NCI-H446 treated with DMSO at 0.1 percent for 48 hours (cell line): ENCODE results near the gene CCDC127.
"Not testable (repeated sequence)": the region's sequence is repeated elsewhere in the genome, so short reads cannot be mapped to it uniquely, and the experiment has no call there.

Experiments
- DNase-seq: peaks from one replicate; lab custom pipeline; 2025; lab: John Stamatoyannopoulos, UW

Gene CCDC127

DNA sequence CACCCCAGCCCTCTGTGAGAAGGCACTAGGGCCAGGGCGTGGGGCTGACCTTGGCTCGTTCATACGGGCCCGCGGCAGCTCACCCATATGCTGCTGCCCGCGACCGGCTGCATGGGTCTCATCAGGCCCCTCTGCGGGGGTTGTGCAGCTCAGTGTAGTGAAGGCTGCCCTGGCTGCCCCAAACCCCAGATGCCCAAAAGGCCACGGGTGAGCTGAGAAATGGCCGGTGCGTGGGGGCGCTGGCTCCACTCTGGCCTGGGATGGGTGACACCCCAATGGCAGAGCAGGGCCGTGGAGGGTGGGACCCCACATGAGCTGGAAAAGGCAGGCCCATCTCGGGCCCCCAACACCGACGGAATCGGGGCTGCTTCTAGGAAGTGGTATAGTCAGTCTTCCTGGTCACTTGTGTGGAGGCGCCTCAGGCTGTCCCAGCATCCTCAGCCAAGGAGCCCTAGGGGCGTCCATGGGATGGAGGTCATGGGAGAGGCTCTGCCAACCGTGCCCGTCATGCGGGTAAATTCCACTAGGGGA, 46.1 kb downstream of the CCDC127 start:
- DNase-seq = no peak

DNA sequence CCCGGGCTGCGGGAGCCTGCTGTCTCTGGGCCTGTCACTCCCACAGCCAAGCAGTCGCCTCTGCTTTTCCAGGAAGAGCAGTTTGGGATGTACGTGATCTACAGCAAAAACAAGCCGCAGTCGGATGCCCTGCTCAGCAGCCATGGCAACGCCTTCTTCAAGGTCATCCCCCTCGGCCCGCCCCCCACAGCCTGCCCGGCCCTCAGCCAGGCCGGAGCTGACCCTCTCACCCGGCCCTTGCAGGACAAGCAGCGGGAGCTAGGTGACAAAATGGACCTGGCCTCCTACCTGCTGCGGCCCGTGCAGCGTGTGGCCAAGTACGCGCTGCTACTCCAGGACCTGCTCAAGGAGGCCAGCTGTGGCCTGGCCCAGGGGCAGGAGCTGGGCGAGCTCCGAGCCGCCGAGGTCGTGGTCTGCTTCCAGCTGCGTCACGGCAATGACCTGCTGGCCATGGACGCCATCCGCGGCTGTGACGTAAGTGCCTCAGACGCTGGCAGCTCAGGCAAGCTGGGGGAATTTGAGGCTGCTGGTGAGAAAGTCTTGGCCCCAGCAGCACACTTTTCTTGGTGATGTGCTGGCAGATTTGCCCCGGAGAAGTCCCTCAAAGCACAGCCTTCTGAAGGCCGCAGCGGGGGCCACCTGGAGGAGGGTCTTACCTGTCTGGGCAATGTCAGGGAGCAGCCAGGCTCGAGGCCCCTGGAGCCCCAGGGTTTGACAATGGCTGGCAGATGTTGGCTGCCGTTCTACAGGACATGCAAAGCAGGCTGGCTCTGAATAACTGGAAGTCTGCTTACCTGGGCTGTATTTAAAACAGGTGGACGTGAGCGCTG, 46.8 kb downstream of the CCDC127 start:
- no peak for DNase-seq

DNA sequence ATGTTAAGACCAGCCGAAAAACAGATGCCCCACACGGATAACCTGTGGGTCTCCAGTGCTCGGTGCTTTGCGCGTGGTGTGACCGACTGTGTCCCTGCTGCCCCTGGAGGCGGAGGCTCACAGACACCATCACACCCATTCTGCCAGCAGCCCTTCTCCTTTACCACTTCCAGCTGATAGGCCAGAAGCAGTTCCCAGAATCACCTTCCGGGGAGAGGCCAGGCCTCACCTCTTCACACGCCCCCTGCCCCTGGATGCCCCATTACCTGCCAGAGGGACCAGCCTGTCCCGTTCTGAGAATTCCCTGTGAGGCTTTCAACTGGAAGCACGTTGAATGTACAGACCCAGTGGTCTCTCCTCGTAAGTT, 48.2 kb downstream of the CCDC127 start:
- DNase-seq = no peak

DNA sequence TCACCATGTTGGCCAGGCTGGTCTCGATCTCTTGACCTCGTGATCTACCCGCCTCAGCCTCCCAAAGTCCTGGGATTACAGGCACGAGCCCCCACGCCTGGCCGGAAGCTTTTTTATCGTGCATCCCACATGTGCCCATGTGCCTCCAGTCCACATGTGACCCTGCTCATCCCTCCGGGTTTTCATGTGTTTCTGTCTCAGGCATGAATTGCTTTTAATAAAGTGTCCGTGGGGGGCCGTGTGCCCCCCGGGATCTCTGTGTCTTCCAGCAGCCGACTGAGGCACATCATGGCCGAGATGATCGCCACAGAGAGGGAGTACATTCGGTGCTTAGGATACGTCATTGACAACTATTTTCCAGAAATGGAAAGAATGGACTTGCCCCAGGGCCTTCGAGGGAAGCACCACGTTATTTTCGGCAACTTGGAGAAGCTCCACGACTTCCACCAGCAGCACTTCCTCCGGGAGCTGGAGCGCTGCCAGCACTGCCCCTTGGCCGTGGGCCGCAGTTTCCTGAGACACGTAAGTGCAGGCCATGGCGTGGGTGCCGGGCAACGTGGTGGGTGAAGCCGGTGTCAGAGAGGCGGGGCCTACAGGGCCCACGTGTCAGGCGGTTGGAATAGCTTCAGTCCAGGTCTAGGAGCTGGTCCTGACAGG, 48.8 kb downstream of the CCDC127 start:
- no peak for DNase-seq

DNA sequence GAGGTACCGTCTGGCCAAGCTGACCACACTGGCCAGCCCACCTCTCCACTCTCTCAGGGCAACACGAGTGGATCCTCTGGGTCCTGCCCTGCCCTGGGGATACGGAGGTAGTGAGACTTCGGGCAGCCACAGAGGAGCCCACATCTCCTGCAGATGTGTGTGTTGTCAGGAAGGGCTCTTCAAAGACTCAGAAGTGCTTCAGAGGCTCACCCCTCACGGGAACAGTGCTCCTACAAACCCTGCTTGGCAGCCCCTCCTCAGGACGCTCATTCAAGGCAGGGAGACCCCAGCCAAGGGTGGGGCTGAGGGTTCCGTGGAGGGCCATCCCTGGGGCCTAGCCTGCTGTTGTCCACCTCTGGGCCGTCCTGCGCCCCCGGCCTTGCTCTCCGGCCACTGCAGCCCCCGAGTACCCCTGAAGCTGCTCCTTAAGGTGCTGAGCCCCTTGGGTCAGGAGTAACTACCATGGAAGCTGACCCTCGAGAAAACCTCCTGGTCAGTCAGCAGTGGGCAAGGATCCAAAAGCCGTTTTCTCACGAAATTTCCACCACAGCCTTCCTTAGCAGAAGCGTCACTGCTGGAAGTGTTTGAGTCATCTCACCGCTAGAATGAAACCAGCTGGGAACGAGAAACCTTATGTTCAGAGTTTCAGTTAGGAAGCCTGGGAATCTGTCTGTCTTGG, 49.8 kb downstream of the CCDC127 start:
- DNase-seq = no peak

DNA sequence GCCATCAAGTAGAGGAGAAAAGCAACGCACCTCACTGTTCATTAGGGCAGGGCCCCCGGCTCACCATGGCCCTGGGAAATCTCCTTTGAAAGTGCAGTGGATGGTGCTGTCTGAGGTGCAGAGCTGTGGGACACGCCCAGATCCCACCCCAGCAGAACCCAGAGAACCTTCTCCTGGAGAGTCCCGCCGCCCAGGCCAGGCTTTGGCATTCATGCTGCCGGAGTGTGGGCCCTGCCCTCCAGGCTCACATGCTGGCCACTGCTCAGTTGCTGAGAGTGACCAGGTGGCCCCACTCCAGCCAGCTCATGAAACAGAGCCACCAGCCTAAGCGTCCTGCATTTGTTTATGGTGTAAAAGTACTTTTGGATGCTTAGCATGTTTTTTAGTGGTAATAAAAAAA, 50.4 kb downstream of the CCDC127 start:
- no peak for DNase-seq

DNA sequence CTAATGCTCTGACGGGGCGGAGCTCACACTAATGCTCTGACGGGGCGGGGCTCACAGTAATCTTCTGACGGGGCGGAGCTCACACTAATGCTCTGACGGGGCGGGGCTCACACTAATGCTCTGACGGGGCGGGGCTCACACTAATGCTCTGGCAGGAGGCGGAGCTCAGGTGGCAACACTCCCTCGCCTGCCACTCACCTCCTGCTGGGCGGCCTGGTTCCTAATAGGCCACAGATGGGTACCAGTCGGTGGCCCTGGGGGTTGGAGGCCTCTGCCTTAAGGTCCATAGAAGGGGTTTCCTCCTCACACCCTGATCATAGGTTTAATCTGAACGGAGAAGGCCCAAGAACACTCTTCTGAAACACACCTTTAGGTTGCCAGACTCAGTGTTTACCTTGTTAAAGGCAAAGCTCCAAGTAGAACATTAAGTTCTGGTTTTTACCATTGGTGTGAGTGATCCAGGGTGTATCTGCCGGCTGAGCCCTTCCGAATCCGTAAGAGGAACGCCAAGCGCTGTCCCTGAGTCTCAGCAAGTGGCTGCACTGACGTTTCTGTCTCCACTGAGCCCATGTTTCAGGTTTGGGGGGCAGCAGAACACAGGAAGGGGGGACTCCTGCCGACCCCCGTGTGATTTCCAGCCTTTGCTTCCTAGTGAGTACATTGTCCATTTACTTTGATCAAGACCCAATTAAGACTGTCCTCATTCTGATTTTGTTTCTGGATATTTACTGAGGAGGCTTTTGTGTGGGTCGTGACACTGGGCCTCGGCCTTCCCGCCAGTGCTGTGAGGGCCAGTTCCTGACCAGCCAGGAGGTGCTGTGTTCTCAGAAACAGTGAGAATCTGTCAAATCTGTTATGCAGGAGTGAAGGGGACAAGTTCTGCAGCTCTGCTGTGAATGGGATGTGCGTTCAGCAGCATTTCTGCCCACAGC, 51.2 kb downstream of the CCDC127 start:
- no peak for DNase-seq

DNA sequence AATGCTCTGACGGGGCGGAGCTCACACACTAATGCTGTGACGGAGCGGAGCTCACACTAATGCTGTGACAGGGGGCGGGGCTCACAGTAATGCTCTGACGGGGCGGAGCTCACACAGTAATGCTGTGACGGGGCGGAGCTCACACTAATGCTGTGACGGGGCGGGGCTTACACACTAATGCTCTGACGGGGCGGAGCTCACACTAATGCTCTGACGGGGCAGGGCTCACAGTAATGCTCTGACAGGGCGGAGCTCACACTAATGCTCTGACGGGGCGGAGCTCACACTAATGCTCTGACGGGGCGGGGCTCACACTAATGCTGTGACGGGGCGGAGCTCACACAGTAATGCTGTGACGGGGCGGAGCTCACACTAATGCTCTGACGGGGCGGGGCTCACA, 53.2 kb downstream of the CCDC127 start:
- DNase-seq = not testable (repeated sequence)

DNA sequence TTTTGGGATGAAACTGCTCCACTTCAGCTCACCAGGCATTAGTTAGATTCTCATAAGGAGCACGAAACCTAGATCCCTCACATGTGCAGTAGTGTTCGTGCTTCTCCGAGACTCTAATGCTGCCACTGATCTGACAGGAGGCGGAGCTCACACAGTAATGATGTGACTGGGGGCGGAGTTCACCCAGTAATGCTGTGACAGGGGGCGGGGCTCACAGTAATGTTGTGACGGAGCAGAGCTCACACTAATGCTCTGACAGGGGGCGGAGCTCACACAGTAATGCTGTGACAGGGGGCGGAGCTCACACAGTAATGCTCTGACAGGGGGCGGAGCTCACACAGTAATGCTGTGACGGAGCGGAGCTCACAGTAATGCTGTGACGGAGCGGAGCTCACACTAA, 53.7 kb downstream of the CCDC127 start:
- no peak for DNase-seq

DNA sequence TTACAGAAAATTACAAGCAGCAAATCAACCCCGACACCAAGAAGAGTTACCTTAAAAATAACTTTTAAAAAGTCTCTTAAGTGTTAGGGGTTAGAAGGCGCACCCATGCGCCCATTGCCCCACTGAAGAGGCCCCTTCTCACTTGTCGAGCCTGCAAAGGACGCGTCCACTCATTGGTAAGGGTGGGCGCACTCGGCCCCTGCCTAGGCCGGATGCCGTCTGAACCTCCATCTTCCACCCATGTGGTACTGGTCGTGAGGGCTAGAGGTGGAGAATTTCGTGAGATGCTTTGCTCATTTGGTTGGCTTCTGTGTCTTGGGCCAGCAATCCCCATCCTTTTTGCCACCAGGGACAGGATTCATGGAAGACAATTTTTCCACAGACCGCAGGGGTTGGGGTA, 54.1 kb downstream of the CCDC127 start:
- DNase-seq = no peak

DNA sequence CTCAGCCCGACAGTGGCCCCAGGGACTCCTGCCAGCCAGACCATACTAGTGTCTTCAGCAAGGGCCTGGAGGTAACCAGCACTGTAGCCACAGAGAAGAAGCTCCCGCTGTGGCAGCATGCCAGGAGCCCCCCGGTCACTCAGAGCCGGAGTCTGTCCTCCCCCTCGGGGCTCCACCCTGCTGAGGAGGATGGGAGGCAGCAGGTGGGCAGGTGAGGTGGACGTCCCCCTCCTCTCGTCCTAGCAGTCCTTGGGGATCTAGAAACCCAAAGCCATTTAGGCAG, 54.7 kb downstream of the CCDC127 start:
- no peak for DNase-seq

DNA sequence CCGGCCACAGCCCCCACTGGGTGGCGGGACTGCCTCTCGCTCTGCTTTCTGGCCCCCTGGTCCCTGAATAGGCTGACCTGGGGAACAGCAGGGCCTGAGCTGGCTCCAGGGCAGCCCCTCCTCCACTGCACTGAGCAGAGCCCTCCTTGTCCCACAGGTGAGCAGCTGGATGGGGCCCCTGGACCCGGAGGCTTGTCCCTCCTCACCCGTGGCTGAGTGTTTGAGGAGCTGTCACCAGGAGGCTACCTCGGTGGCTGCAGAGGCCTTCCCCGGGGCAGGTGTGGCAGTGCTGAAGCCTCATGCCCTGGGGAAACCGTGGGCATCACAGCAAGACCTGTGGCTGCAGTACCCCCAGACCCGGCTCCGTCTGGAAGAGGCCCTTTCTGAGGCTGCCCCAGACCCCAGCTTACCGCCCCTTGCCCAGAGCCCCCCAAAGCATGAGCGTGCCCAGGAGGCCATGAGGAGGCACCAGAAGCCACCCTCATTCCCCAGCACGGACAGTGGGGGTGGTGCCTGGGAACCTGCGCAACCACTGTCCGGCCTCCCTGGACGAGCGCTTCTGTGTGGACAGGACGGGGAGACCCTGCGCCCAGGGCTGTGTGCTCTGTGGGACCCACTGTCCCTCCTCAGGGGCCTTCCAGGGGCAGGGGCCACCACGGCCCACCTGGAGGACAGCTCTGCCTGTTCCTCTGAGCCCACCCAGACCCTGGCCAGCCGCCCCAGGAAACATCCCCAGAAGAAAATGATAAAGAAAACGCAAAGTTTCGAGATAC, 55.2 kb downstream of the CCDC127 start:
- no peak for DNase-seq

DNA sequence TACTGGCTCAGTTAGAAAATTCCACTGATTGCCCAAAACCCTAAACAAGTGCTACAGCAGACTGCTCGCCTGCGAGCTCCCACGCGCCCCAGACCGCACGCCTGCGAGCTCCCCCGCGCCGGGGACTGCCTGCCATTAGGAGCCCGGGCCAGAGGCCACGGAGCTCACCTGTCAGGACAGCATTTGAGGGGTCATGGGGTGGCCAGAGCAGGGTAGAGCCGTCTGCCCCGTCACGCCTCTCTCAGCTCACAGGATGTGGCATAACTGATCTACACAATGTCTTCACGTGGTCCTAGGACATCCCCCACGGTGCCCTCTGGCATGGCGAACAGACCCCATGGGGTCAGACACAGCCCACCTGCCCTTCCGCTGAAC, 55.8 kb downstream of the CCDC127 start:
- no peak for DNase-seq

DNA sequence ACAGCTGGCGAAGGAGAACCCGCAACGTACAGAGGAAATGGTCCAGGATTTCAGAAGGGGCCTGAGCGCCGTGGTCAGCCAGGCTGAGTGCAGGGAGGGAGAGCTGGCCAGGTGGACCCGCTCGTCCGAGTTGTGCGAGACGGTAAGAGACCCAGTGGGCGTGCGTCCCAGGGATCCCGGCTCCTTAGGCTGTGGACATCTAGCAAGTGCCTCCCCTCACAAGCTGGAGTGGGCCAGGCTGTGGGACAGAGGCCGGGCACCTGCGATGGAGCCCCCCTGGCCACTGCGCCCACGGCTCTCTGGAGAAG, 56.2 kb downstream of the CCDC127 start:
- DNase-seq = no peak

DNA sequence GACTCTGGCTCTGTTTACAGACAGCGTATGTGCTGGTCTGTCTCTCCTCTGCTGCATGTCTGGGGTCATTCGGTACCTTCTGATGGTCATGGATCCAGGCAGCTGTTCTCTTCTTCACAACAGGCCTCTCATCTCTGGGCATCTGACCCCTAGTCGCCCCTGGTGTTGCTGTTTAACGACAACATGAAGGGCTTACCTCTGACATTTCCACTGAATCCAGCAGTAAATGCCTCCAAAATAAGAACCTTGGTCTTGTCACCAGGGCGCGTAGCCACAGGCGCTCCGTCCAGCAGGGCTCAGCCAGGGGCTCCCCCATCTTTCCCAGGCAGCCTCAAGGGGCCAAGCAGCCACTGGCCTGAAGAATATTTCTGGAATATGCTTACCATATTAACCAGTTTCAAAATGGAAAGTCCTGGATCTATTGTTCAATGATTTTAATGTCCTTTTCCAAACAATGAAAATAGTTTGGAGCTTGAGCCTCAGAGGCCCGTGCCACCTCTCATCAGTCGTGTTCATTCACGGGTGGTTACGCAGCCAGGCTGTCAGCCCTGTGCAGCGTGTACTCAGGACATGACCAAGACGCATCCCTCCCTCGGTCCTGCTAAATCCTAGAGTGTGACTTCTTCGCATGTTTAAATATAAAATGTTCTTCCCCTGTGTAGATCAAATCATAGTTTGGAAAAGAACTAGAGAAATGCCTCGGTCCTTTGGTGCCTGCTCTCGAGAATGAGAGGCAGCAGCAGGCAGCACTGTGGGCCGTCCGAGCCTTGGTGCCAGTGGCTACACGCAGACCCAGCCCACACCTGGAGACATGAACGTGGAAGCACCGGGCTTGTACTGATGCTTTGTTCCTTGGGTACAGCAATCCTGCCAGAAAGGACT, 56.8 kb downstream of the CCDC127 start:
- no peak for DNase-seq

DNA sequence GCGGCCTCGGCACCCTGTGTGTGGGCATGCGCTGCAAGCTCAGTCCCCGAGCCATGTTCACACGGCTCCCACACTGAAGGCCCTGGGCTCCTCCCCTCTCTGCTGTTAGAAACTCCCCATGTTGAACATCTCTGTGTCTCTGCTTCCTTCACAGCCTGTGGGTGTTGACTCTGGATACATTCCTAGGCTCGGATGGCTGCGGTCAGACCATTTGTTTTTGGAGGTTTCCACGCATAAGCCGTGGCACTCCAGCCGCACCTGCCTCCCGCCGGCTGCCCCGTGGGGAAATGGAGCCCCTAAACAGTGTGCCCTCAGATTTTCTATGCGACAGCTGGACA, 57.8 kb downstream of the CCDC127 start:
- DNase-seq = no peak

DNA sequence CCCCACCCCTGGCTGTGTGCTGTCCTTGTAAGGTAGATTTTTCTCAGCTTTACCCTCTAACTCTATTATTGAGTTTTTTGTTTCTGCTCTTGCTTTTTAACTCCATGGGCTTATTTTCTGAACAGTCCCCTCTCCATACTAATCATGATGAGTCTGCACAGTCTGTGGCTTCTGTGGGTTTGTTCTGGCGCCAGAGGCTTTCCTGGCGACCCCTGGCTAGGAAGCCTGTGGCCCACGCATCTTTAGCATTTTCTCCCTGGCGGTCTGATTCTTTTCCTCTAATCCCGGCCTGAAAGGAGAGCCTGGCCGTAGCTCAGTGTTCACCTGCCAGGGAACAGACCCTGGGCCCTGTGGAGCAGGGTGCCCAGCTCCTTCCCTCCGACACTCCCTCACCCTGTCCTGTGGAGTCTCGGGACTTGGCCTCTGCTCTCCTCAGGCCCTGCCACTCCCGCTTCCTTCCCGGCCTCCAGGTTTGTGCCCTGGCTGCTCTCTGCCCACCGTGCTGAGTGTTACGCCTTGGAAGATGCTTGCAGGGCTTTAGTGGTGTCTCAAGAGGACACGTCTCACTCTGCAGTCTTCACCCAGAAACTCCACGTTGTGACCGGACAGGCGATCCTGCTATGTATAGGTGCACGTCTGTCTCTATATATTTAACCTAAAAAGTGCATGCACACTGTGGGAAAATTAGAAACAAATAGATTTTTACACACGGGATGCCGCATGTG, 58.3 kb downstream of the CCDC127 start:
- no peak for DNase-seq

DNA sequence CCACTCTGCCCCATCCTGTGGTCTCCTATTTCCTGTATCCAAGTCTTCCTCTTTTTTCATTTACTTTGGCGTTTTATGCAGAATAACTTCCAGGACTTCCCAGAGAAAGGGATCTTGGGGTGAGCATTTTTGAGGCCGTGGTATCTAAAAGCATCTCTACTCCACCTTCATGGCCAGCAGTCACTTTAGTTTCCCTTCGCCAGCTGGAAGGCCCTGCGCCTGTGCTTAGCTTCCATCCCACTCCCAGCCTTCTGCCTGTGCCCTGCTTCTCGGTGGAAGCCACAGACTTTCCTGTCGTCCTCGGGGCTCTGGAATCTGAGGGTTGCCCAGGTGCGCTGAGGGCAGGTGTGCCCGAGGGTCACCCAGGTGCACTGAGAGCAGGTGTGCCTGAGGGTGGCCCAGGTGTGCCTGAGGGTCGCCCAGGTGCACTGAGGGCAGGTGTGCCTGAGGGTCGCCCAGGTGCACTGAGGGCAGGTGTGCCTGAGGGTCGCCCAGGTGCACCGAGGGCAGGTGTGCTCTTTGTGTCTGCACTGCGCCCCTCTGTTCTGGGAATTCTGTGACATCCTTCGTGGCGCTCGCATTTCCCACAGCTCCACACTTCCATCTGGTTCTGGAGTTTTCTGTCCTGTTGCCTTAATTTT, 59.0 kb downstream of the CCDC127 start:
- no peak for DNase-seq

DNA sequence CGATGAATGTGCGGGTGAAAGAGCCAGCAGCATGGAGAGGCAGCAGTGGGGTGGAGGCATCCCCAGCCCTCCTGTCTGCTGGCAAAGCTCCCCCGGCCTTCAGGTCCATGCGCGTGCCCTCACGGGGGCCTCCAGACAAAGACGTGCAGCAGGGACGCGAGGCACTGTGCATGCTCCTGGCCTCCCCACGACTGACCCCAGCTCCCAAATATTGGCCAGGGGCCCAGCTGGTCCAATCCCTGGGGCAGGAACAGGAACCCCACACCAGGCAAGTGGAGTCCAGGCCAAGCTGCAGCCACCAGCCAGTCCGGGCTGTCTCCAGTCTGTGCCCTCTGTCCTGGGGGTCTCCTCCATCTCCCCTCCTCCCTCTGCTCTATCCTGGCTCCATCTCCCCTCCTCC, 60.2 kb downstream of the CCDC127 start:
- no peak for DNase-seq
